ENCODE results near the gene CHST9.

- TF ChIP-seq RELA (CRISPR knock-in tag; IDR thresholded peaks at IDR 0.05; ENCODE audit: borderline replicate concordance): no peak
- no peak for TF ChIP-seq TEAD4 (CRISPR knock-in tag; IDR thresholded peaks at IDR 0.05)
- no peak for TF ChIP-seq CTCF (IDR thresholded peaks at IDR 0.05)
Observed at GRCh38 chr18:26999797-27000196, 185.3 kb downstream of the CHST9 start.

Measured in WTC11 (cell line).